Ramos (cell line): Measurements from ENCODE around the gene BMERB1.

Experiments
- in situ Hi-C: fragments of 300-500 bp; cut with MboI; formaldehyde crosslinking; loops from one replicate; pipeline ENCODE4 v1.14.3; 2022; ENCODE audit warnings: low sequenced_read_pairs; ENCODE audit not compliant: unreplicated experiment

BMERB1 gene

DNA sequence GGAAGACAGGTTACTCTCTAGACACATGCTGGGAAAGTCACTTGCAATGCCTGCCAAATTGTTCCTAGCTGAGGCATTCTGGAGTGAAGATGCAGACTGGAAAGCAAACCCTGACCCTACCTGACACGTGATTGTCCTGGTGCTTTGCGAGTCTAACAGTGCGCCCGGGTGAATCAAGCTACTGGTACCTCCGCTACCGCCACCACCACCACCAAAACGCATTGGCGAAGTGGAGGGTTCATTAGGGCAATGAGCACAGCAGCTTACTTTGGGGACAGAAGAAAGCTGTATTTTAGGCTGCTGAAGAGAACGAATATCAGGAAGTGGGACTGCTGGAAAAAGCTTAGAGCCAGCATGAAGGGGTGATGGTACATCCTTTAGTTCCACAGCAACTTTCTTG, 201.5 kb downstream of the BMERB1 start:
- in situ Hi-C loops, result no loop called here

- in situ Hi-C loops, result no loop called here
These were observed 202.0 kb downstream of the BMERB1 start for GRCh38 chr16:15636392-15636873.
